Ovary (tissue), 3 donors: ENCODE data around the gene SLC6A12.

Source experiments
- EP300 ChIP-seq: sonication (generic); formaldehyde crosslinking; IDR thresholded peaks from one replicate; pipeline ENCODE4 v1.6.1; 2017; ENCODE audit warnings: antibody characterized with exemption
- POLR2A ChIP-seq: fragments of 450-650 bp; IDR thresholded peaks from one replicate; pipeline ENCODE4 v1.6.1; 2017; ENCODE audit warnings: antibody characterized with exemption, mild to moderate bottlenecking, moderate library complexity
- TF ChIP-seq, protein P1 (sequence below), 3 donors: fragments of 450-650 bp in 2 of 3; fragments of 200-600 bp in 1 of 3; IDR thresholded peaks; one replicate each; pipeline versions ENCODE4 v1.5.1 to v1.8.0; 2016 to 2022; ENCODE audit warnings: antibody characterized with exemption in 3 of 3, mild to moderate bottlenecking in 1 of 3
- donor health status: DM: no; HTN: no; CAD: no.

GRCh38 chr12:220946-221550 is 7.1 kb upstream of the SLC6A12 start:
- TF ChIP-seq, protein P1, sequence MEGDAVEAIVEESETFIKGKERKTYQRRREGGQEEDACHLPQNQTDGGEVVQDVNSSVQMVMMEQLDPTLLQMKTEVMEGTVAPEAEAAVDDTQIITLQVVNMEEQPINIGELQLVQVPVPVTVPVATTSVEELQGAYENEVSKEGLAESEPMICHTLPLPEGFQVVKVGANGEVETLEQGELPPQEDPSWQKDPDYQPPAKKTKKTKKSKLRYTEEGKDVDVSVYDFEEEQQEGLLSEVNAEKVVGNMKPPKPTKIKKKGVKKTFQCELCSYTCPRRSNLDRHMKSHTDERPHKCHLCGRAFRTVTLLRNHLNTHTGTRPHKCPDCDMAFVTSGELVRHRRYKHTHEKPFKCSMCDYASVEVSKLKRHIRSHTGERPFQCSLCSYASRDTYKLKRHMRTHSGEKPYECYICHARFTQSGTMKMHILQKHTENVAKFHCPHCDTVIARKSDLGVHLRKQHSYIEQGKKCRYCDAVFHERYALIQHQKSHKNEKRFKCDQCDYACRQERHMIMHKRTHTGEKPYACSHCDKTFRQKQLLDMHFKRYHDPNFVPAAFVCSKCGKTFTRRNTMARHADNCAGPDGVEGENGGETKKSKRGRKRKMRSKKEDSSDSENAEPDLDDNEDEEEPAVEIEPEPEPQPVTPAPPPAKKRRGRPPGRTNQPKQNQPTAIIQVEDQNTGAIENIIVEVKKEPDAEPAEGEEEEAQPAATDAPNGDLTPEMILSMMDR (IDR thresholded peaks at IDR 0.05), result no peak
- no peak for TF ChIP-seq POLR2A
- no peak for TF ChIP-seq EP300
